Glomerular endothelial cell (primary cell): ENCODE measurements around the gene RRP1. TPM values are rescaled to one million over a fixed set of nuclear protein-coding genes. Genes with fewer than 3 reads are reported as not detected.

ENCODE experiments used
- DNase-seq: peaks from one replicate; pipeline ENCODE4 v3.0.0-alpha.2; 2011; ENCODE audit warnings: low read depth, low spot score; ENCODE audit errors: extremely low read depth
- total RNA-seq: library from RNA; depleted of rRNA; stranded (reverse); fragments of >200 nt; gene quantifications from 2 replicates; pipeline ENCODE4 v1.2.3, GENCODE V29; 2015

Gene RRP1, protein sequence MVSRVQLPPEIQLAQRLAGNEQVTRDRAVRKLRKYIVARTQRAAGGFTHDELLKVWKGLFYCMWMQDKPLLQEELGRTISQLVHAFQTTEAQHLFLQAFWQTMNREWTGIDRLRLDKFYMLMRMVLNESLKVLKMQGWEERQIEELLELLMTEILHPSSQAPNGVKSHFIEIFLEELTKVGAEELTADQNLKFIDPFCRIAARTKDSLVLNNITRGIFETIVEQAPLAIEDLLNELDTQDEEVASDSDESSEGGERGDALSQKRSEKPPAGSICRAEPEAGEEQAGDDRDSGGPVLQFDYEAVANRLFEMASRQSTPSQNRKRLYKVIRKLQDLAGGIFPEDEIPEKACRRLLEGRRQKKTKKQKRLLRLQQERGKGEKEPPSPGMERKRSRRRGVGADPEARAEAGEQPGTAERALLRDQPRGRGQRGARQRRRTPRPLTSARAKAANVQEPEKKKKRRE
- 18.5 and 27.4 TPM in 2 replicates for total RNA-seq

DNA sequence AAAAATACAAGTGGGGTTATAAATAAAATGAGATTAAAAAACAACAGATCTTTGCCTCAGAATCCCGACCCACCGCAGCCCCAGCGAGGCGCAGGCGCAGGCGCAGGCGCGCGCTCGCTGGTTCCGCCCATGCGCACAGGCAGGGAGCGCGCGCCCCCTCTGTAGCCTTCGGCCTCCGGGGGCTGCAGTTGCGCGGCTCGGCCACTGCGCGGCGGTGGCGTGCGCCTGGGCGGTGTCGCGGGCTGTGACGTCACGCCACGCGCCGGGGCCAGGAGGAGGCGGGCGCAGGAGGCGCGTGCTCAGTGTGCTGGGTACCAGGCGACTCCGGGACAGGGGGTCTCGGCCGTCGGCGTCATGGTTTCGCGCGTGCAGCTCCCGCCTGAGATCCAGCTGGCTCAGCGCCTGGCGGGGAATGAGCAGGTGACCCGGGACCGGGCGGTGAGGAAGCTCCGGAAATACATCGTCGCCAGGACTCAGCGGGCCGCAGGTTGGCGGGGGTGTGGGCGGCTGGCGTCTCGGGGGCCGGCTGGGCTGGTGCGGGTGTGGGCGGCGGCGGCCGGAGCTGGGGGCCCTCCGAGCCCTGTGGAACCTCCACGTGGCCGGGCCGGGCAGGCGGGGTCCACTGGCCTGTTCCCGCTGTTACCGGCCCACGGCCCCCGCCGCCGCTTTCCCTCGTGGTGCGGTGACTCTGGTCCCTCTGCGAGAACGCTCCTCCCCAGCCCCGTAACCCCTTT, at the start of gene RRP1:
Gene RRP1, plus strand, starts transcription at position 302 of the 734 bp plus-strand sequence. Its CDS starts 53 bp downstream, at position 355.
- no peak for DNase-seq

DNA sequence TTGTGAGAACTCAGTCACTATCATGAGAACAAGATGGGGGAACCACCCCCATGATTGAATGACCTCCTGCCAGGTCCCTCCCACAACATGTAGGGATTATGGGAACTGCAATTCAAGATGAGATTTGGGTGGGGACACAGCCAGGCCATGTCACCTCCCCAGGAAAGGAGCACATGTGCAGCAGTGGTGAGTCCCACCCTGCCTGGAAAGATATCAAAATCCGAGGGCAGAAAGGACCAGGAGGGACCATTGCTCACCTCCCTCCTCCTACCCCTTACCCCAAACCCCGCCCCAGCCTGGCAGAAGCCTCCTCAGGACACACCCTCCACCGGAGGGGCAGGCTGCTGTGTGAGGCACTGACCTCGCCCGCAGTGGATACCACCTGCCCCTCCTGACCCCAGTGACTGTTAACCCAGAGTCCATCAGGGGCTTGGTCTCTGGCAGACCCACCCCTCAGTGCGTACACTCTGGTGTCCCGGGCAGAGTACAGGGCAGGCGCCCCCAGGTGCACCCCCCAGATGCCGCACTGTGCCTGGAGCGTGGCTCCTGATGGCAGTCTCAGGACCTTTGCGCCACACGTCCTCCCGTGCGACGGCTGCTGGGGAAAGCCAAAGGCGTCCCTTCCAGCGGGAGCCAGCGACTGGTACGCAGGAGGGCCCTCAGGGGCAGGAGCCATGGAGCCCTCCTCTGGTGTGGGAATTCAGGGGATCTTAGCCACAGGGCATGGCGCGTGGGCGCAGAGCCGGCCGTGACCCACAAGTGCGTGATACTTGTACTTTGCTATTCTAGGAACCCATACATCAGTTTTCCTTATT, 49.5 kb upstream of the RRP1 start:
- no peak for DNase-seq

DNA sequence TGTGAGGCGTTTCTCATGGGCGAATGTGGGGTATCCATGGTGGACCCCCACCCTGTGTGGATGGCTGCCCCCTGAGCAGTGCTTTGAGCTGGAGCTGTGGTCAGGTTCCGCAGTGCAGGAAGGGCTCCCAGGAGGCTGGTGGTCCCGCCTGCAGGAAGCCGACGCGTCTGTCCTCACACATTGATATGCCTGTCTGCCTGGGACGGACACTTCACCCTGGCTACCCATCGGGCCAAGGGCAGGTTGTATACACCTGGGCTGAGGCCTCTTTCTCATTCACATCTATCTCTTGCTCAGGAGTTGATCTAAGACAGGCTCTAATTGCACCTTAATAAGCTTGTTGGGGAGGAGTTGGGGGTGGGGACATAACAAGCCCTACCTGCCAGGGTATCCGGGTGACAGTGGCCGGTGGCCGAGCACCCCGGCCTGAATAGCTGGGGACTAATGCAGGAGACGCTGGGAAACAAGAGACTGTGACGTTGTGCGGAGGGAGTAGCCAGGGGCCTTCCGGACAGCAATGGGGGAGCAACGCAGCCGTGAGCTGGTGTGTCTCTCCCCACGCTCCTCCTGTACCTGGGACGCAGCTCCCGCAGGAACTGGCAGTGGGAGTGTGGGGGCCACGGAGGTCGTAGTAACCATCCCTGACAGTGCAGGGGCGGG, 48.8 kb upstream of the RRP1 start:
- DNase-seq, result no peak

DNA sequence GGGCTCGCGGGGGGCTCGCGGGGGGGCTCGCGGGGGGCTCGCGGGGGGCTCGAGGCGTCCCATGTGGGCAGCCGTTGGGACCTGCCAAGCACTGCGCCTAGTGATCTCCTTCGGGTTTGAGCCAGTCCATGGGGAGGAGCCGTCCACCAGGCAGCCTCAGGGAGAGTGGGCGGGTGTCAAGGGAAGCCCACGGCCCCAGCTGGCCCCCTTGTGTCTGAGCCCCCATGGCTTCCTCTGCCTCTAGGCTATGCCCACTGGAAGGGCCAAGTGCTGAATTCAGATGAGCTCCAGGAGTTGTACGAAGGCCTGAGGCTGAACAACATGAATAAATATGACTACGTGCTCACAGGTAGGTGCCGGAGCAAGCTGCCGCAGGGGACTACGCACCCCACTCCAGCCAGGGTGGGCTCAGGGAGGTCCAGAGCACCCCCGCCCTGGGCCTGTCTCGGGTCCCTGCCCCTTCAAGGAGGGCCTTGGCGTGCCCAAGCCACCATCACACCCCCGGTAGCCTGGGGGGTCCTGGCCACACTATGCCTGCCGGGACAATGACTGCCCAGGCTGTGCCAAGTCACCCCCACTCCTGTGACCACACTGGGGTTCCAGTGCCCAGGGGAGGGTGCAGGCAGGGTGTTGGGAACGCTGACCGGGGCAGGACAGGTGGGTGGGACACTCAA, 47.8 kb upstream of the RRP1 start:
- no peak for DNase-seq

DNA sequence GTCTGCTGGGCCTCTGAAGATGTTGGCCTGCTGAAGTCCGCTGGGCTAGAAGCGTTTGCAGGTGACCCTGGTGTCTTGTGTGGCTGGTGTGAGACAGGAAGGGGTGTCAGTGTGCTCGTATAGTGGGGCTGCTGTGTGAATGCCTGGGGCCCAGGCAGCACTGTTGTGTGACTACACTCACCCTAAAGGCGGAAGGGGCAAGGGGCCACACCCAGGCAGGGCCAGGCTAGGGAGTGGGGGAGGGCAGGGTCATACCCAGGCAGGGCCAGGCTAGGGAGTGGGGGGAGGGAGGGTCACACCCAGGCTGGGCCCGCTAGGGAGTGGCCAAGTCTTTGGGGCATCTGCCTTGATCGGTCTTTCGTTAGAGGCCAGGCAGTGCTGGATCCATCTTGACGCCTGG, 45.4 kb upstream of the RRP1 start:
- no peak for DNase-seq

DNA sequence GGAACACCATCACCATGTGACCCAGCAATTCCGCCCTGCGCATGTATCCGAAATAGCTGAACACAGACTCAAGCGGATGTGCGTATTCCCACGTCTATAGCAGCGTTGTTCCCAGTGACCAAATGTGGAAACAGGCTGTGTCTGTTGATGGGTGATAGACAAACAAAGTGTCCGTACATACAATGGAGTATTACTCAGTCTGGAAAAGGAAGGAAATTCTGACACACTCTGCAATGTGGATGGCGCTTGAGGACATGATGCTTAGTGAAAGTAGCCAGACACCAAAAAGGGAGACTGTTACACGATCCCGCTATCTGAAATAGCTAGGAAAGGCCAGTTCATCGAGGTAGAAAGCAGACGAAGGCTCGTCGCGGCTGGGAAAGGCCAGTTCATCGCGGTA, 44.7 kb upstream of the RRP1 start:
- DNase-seq, result no peak

DNA sequence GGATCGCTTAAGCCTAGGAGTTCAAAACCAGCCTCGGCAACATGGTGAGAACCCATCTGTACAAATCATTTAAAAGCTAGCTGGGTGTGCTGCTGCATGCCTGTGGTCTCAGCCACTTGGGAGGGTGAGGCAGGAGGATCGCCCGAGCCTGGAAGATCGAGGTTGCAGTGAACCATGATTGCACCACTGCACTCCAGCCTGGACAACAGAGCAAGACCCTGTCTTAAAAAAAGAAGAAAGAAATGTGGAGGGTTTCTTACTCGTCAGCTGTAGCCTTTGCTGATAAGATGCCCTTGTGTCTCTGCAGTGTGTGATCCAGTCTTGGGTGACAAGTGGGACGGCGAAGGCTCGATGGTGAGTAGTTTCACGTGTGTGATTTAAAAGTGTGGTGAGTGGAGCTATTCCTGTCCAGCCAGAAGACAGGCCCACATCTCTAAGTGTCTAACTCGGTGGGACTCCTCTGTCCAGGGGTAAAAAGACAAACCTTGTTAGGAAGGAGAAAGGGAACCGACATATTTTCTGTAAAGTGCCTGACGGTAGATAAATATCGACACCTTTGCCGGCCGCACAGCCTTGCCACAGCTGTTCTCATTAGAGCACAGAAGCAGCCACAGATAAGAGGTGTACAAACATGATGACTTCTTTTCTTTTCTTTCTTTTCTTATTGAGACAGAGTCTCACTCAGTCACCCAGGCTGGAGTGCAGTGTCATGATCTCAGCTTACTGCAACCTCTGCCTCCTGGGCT, 43.4 kb upstream of the RRP1 start:
- no peak for DNase-seq

DNA sequence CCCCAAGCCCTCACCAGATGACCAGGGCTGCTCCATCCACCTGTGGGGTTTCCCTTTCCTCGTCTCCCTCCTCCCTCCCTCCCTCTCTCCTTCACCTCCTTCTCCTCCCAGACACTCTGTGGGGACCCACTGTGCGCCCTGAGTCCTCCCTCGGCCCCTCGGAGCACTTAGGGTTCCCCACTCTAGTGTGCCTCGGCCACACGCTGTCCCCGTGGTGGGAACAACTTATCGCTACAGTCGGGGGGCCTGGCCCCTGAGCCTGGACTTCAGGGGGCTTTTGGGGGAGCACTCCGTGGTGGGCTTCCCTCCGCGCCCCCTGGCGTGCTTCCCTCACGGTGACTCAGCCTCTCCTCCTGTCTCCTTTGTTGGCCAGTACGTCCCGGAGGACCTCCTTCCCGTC, 40.8 kb upstream of the RRP1 start:
- no peak for DNase-seq

DNA sequence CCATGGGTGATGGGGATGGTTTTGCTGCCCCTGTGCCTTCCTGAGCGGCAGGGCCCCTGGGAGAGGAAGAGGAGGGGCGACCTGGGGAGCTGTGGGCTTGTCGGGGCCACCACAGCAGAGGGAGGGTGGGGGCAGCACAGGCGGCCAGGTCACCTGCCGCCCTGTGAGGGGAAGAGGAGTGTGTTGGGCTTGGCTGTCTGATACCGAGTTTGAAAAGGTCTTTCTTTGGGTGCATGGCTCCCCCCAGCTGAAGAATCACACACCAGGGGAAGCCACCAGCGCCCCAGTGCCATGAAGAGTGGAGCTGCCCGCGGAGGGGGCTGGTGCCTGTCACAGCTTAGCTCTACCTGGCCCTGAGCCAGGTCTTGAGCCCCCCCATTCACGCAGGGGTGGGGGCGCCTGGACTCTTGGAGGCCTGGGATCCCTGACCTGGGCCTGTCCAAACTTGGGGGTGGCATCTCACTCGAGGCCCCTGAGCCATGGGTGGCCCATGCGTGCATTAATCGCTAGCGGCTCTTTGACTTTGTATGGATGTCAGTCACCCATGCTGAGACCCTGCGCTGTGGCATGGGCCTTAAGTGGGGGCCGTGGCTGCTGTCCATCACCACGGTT, 39.6 kb upstream of the RRP1 start:
- no peak for DNase-seq

DNA sequence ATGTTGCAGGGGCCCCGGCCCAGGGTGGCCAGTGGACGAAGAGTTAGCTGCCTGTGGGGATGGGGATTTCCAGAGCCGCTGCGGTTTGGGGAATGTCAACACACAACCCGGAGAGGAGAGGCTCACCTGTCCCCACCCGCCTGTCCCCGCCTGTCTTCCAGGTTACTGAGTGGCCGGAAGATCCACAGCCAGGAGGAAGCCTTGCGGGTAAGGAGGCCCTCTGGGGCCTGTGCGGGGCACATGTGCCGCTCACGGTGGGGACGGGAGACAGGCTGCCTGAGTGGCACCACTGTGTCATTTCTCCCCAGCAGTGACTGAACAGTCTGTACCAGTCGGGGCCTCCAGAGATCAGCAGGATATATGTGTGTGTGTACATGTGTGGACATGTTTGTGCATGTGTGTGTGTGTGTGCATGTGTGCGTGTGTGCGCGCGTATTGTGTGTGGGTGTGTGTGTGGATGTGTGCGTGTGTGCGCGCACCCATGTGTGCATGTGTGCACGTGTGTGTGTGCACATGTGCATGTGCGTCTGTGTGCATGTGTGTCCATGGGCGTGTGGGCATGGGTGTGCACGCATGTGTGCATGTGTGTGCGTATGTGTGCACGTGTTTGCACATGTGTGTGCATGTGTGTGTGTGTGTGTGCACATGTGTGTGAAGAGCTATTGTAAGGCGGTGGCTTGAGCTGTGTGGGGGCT, 38.9 kb upstream of the RRP1 start:
- no peak for DNase-seq

DNA sequence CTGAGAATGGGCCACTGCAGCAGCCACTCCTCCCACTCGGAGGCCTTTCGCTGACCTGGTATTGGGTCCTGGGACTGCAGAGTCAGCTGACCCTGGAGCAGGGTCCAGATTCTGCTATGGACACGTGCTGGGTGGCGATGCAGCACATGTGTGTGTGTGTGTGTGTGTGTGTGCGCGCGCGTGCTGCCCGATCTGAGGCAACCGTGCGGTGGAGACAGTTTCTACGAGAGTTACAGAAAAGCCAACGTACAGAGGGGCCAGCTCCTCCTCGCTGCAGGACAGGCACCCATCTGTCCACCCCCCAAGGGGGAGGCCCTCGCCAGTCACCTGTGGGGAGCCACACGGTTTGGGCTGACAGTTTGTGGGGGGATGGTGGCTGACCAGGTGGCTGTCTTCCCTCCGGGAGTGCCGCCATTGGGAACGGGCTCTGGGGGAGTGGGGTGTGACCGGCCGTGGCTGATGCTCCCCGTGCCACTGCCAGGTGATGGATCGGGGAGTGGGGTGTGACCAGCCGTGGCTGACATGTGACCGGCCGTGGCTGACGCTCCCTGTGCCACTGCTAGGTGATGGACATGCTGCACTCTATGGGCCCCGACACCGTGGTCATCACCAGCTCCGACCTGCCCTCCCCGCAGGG, 37.3 kb upstream of the RRP1 start:
- DNase-seq, result no peak

DNA sequence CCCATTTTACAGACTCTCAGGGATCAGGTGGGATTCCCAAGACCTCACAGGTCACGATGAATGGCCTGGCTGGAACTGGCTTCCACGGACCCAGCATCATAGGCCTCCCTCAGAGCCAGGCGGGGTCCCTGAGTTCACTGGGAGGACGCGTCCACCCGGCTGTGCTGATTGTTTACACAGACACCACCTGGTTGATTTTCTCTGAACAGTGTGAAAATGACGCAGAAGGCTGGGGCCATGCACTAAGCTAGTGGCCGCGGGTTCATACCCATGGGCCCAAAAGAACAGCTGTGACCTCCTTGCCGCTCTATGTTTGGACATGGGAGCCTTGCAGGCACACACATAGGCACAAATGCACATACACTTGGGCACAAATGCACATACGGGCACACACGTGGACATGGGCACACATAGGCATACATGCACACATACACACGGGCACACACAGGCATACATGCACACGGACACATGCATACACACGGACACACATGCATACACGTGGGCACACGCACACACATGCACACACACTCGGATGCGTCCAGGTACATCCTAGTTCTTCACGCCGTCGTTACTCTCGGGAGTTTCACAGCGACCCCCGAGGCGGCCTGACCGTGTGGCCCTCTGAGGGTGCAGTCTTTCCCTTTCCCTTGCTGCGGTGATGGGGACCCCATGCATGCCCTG, 36.5 kb upstream of the RRP1 start:
- DNase-seq, result no peak

DNA sequence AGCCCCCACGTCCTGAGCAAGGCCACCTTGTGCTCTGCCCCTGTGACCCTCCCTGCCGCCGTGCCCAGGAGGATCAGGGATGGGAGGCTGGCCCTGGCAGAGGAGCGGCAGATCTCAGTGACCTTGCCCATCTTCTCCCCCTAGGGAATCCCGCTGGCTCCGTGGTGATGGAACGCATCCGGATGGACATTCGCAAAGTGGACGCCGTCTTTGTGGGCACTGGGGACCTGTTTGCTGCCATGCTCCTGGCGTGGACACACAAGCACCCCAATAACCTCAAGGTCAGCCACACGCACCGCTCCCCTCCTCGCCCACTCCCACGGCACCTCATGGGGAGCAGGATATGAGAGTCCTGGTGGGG, 36.0 kb upstream of the RRP1 start:
- DNase-seq, result no peak

DNA sequence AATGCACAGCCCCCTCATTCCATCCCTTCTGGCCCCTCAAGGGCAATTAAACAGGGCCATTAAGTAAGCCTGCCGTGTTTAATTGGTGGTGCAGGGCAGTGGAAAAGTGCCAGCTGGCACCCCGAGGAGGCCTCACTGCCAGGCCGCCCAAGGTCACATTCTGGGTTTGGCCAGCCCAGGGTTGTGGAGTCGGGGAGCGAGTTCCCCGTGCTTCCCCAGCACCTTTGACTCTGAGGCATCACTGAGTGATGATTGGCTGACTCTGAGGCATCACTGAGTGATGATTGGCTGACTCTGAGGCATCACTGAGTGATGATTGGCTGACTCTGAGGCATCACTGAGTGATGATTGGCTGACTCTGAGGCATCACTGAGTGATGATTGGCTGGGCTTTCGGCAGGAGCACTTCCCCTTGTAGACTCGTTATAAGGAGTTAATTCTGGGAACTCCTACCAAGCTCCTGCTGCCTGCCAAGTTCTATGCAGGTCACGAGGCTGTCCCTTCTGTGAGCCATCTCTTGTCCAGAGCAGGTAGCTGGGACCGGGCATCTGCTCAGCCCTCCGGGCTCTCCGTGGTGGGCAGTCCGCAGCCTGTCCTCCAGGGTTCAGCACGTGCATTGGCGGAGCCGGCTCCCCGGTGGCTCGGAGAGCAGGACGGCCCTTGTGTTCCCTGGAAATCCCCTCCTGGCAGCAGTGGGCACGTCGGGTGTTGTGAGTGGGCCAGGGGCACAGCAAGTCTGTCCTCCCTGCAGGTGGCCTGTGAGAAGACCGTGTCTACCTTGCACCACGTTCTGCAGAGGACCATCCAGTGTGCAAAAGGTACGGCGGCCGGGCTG, 34.2 kb upstream of the RRP1 start:
- no peak for DNase-seq

DNA sequence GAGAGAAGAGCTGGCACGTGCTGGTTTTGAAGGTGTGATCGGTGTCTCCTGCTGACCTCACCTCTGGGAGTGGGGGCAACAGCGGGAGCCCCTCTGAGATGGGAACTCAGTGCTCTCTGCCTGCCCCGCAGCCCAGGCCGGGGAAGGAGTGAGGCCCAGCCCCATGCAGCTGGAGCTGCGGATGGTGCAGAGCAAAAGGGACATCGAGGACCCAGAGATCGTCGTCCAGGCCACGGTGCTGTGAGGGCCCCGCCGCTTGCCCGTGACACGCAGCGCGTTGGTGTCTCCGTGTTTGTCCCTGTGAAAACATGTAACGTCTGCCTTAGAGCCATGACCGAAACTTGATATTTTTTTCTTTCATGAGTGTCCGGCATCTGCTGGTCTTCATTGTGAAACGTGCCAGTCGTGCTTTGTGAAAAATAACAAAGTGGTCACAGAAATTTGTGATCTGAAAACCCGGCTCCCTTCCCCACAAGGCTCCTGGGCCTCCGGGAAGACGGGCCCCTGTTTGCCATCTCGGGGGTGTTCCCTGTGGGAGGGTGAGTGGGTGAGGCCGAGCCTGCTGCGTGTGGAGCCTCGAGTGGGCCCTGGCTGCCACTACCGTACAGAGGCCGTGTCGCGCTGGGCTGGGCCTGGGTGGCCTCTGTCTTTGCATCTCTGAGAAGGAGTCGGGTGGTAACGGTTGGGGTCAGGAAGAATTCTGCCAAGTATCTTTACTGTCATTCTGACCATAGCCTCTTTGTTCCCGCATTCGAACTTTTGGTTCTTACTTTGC, 33.4 kb upstream of the RRP1 start:
- DNase-seq, result no peak

DNA sequence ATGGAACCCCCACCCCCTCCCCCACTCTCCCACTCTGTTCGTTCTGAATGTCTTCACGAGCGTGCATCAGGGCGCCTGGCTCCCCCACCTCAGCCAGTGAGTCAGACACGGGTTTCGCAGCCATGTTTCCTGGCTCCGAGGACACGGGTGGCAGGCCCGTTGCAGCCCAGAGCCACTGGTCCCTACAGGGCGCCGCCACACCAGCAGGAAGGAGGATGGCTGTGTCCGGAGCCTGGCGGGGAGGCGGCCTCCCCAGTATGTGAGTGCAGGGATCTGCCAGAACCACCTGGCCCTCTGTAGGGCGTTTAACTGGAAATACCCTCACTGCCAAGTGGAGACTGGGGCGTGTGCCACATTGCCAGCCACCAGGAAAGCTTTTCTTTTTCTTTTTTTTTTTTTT, 31.8 kb upstream of the RRP1 start:
- no peak for DNase-seq
